HG03175 (cell line): ENCODE measurements around the gene STRN.
"Not testable (repeated sequence)": the region's sequence is repeated elsewhere in the genome, so short reads cannot be mapped to it uniquely, and the experiment has no call there.

Experiments used
- ATAC-seq: cut with Tn5 transposase; IDR thresholded peaks from one replicate; pipeline ENCODE4 v1.9.1; 2021; ENCODE audit warnings: mild to moderate bottlenecking, moderate library complexity; ENCODE audit not compliant: unreplicated experiment

STRN gene

GRCh38 chr2:36915627-36916026, 50.7 kb downstream of the STRN start:
- ATAC-seq, result no peak

- ATAC-seq, result no peak
Measured at GRCh38 chr2:36912695-36913094, 53.6 kb downstream of the STRN start.

GRCh38 chr2:36911012-36911411, 55.3 kb downstream of the STRN start:
- no peak for ATAC-seq

GRCh38 chr2:36906277-36906676, 60.1 kb downstream of the STRN start:
- no peak for ATAC-seq

- ATAC-seq, result no peak
Measured at GRCh38 chr2:36904636-36905035, 61.7 kb downstream of the STRN start.

- no peak for ATAC-seq
Measured at GRCh38 chr2:36902385-36903120, 63.8 kb downstream of the STRN start.

- no peak for ATAC-seq
Measured at GRCh38 chr2:36892805-36893204, 73.5 kb downstream of the STRN start.

GRCh38 chr2:36889795-36890194, 76.5 kb downstream of the STRN start:
- no peak for ATAC-seq

- not testable (repeated sequence) for ATAC-seq
Measured at GRCh38 chr2:36887095-36887494, 79.2 kb downstream of the STRN start.

GRCh38 chr2:36886664-36887063, 79.7 kb downstream of the STRN start:
- ATAC-seq, result no peak

- no peak for ATAC-seq
Measured at GRCh38 chr2:36885605-36886004, 80.7 kb downstream of the STRN start.

- ATAC-seq, result no peak
Measured at GRCh38 chr2:36882532-36882931, 83.8 kb downstream of the STRN start.

GRCh38 chr2:36881816-36882215, 84.5 kb downstream of the STRN start:
- no peak for ATAC-seq

GRCh38 chr2:36878429-36878828, 87.9 kb downstream of the STRN start:
- ATAC-seq, result no peak

- ATAC-seq, result no peak
Measured at GRCh38 chr2:36871068-36871707, 95.1 kb downstream of the STRN start.

GRCh38 chr2:36869606-36870005, 96.7 kb downstream of the STRN start:
- ATAC-seq, result no peak

GRCh38 chr2:36861896-36862295, 104.4 kb downstream of the STRN start:
- ATAC-seq, result no peak

GRCh38 chr2:36859366-36859792, 107.0 kb downstream of the STRN start:
- ATAC-seq, result no peak

- ATAC-seq, result peak; percentile 73
Measured at GRCh38 chr2:36858551-36859365, 107.6 kb downstream of the STRN start.

- no peak for ATAC-seq
Measured at GRCh38 chr2:36857713-36858112, 108.6 kb downstream of the STRN start.

- no peak for ATAC-seq
Measured at GRCh38 chr2:36855429-36855828, 110.9 kb downstream of the STRN start.

- ATAC-seq, result no peak
Measured at GRCh38 chr2:36854241-36854640, 112.1 kb downstream of the STRN start.
